Posterior cingulate gyrus (tissue), 11 donors: ENCODE measurements around the gene SETD4.
"Not testable (repeated sequence)": the region's sequence is repeated elsewhere in the genome, so short reads cannot be mapped to it uniquely, and the experiment has no call there.

Experiments used
- DNase-seq, 10 donors: peaks; one replicate each; pipeline versions ENCODE4 v3.0.0 to v3.0.0-alpha.2; 2020 to 2021; ENCODE audit warnings: mixed read lengths in 3 of 10
- intact Hi-C: fragments of 100-400 bp; cut with DNase I; formaldehyde crosslinking; loops from one replicate; pipeline ENCODE4 v1.15.1; 2023

Gene SETD4, protein sequence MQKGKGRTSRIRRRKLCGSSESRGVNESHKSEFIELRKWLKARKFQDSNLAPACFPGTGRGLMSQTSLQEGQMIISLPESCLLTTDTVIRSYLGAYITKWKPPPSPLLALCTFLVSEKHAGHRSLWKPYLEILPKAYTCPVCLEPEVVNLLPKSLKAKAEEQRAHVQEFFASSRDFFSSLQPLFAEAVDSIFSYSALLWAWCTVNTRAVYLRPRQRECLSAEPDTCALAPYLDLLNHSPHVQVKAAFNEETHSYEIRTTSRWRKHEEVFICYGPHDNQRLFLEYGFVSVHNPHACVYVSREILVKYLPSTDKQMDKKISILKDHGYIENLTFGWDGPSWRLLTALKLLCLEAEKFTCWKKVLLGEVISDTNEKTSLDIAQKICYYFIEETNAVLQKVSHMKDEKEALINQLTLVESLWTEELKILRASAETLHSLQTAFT

DNA sequence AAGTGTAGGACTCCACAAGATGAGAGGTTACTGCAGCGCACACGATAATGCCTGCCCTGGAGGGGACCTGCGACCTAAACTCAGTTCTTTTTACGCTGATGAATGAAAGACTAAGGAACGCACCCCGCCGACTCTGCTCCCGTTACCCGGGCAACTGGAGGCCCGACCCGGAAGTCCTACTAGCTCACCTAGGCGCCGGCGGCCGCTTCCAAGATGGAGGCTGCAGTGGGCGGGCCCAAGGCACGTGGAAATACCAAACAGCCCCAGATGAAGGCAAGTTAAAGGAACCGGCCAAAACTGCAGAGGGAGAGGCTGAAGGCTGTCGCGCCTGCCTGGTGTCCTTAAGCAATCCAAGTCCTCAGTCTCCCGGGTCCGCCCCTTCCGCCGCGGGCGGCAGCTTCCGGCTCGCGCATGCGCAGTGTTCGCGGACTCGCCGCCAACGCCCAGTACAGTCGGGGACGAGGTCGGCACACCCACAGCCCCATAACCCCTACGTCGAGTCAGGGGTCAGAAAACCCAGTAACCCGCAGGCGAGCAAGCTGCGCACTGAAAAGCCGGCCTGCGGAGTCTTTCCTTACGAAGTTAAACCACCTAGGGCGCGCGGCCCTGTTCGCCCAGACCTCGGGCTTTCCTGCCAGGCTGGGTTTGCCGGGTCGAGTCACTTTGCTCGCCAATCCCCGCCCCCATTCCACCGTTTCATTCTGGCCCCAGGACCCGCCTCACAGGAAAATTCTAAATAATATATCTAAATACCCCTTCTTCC lies at the start of gene SETD4:
TSS of gene SETD4 (minus strand) at position 368 of the 763 bp plus-strand sequence. CDS start 1,638 bp downstream, outside the sequence.
- DNase-seq: peak; percentile 91 to 99 (median 94)
- intact Hi-C loops: loop anchor here (5.0 kb wide), 1 partner anchor 47 kb away; no protein-coding TSS in a partner anchor

DNA sequence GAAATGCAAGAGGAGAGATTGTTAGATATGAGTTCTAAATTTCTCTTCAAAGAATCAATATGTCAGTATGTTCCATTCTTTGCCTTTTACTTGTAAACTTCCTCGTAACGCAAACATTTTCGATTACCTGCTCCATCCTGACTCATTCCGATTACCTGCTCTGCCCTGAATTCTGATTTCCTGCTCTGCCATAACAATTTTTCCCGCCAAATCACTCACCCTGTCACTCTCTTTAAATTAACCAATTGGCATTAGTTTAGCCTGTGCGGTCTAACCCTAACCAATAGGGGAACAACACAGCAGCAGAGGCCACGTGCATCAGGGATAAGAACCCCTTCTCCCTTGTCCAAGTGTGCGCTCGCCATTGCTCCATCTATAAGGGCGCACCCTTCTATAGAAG lies 49.5 kb upstream of the SETD4 start:
- no peak for DNase-seq
- intact Hi-C loops: loop anchor here (5.0 kb wide), 1 partner anchor 48 kb away; the partner anchor contains the start of gene SETD4

DNA sequence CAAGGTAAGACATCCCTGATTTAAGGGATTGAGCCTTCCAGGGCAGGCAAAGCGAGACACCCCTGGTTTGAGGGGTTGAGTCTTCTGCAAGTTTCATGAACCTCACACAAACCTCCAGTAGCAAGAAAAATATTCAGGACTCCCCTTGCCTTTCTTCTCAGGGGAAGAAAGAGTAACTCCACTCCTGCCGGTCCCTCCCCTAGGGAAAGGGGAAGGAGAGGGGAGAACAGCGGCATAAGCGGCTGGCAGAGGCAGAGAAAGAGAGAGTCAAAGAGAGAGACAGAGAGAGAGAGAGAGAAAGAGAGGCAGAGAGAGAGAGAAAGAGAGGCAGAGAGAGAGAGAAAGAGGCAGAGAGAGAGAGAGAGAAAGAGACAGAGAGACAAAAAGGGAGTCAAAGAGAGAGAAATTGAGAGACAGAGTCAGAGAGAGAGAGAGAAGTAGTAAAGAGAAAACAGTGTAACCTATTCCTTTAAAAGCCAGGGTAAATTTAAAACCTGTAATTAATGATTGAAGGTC lies 45.1 kb upstream of the SETD4 start:
- intact Hi-C loops: loop anchor here (5.0 kb wide), 1 partner anchor 43 kb away; the partner anchor contains the start of gene SETD4
- DNase-seq: no peak

DNA sequence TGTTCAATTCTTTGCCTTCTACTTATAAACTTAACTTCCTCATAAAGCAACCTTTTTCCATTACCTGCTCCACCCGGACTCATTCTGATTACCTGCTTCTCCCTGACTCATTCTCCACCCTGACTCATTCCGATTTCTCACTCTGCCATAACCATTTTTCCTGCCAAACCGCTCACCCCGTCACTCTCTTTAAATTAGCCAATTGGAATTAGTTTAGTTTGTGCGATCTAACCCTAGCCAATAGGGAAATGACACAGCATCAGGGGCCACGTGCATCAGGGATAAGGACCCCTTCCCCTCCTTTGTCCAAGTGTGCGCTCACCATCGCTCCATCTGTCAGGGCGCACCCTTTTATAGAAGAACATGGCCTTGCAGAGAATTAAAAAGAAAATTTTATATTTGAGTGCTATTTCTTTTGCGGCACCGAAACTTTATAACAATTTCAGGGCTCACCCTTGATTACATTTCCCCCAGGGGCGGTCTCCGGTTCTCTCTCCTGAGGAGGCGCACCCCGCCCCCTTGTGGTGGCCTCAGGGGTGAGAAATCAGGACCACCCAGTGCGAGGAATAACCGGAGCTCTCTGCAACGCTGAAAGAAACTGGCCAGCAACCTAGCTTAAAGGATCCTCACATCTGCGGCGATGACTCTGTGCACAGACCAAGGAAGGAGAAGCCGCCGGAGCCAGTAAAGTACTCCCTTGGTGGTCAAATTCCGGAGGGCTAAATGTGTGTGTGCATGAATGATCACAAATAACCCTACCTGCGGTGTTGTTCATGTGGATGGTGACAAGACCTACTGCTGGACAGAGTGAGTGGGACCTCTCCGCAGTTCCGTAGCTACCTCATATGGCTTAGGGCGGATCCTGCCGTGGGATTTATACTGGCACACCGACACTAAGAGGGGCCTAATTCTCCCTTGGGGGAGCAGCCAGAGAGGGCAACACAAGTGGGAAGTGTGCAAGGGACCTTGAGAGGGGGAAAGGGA lies 44.3 kb upstream of the SETD4 start:
- intact Hi-C loops: loop anchor here (5.0 kb wide), 1 partner anchor 42 kb away; the partner anchor contains the start of gene SETD4
- DNase-seq: peak; percentile 51 to 96 (median 78)

DNA sequence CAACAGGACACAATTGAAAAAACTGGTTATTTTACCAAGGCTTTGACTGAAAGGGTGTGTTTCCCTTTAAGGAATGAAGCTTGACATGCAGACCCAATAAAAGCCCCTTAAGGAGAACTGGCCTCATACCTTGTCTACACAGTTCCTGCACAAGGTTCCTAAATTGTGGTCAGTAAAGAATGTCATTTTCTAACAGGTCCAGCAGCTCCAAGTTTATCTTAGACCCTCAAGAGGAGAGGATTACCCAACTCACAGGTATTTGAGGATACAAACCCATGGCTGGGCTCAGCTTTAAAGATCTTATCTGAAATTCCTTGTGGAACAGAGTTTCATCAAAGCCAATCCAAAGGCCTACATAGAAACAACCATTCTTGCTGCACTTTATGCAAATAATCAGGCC lies 43.1 kb upstream of the SETD4 start:
- intact Hi-C loops: no loop called here

DNA sequence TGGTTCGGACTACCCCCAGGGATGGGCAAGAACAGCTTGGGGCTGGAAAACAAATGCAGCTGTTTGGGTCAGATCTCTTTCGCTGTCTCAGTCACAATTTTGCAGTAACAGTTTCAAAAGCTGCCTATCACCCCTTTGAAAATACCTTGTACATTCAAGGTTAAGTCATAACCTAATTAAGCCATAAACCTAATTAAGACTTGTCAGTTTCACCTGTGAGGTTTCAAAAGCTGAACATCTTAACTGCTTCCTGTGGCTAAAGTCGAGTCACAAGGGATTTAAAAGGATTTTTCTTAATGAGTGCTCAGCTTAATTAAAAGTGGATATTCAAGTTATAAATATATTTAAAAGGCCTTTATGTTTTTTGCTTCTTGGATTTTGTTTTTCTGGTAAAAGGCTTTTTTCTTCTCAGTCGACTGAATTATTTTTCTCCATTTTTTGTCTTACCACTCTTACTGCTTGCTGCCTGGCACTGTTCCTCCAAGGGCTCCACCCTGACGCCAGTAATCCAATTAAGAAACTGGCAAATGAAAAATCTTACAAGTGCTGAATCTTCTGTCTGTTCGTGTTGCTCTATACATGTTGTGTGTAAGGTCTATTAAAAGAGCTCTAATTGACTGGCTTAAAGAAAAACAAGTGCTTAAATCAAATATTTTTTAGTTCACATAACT lies 40.8 kb upstream of the SETD4 start:
- intact Hi-C loops: no loop called here
- DNase-seq: no peak

More for the DNA sequence above, 43.1 kb upstream of the SETD4 start:
- no peak for DNase-seq

DNA sequence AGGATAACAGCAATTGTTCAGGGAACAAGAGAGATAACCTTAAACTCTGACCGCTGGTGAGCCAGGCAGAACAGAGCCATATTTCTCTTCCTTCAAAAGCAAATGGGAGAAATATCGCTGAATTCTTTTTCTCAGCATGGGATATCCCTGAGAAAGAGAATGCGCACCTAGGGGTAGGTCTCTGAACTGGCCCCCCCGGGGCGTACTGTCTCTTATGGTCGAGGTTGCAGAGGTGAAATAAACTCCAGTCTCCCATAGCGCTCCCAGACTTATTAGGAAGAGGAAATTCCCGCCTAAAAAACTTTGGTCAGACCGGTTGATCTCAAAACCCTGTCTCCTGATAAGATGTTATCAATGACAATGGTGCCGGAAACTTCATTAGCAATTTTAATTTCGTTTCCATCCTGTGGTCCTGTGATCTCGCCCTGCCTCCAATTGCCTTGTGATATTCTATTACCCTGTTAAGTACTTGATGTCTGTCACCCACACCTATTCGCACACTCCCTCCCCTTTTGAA lies 39.4 kb upstream of the SETD4 start:
- intact Hi-C loops, DNase-seq: not testable (repeated sequence)

DNA sequence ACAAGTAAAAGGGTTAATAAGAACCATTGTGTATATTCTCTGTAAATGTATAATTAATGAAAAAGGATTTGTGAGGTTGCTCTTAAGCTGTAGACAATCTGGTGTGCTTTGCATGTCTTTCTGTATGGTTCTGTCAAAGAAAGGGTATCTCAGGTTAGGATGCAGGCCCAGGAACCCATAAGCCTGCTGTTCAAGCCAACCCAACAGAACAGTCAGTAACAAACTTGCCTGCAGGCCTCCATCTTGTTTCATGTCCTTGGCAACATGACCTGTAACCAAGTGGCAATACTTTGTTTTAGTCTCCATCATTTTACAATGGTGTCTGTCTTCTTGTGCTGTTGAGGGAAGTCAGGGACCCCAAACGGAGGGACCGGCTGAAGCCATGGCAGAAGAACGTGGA lies 38.7 kb upstream of the SETD4 start:
- no peak for DNase-seq
- intact Hi-C loops: no loop called here

DNA sequence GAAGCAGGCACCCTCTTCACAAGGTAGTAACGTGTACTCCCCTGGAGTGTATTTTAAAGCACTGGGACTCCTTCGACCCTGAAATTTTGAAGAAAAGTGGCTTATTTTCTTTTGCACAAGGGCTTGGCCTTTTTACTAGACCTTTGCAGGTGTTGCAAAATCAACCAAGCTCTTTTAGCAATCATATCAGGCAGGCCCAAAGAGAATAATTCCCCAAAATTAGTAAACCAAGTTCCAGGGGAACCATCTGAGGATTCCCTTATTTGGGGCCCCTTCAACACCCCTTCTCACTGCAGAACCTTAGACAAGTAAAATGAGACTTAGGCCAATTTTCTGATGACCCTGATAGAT lies 37.8 kb upstream of the SETD4 start:
- intact Hi-C loops: no loop called here
- no peak for DNase-seq

DNA sequence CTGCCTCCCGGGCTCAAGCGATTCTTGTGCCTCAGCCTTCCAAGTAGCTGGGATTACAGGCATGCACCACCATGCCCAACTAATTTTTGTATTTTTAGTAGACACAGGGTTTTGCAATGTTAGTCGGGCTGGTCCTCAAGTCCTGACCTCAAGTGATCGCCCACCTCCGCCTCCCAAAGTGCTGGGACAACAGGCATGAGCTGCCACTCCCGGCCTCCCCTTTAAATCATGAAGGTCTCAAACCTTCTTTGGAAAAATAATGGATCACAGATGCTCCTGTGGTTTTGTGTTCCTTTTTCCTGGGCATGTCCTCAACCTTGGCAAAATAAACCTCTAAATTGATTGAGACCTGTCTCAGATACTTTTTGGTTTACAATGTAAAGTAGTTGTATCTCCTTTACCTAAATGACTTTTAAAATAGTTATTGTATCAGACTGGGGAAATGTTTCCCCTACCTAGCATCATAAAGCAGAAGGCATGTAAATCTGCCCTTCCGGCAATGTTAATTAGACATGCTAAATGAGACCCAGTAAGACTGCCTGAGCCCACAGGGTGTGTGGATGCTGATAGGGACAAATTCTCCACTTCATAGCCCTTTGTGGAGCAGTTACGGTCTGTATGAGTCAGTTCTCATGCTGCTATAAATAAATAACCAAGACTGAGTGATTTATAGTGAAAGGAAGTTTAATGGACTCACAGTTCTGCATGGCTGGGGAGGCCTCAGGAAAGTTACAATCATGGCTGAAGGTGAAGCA lies 37.3 kb upstream of the SETD4 start:
- DNase-seq: no peak
- intact Hi-C loops: no loop called here

DNA sequence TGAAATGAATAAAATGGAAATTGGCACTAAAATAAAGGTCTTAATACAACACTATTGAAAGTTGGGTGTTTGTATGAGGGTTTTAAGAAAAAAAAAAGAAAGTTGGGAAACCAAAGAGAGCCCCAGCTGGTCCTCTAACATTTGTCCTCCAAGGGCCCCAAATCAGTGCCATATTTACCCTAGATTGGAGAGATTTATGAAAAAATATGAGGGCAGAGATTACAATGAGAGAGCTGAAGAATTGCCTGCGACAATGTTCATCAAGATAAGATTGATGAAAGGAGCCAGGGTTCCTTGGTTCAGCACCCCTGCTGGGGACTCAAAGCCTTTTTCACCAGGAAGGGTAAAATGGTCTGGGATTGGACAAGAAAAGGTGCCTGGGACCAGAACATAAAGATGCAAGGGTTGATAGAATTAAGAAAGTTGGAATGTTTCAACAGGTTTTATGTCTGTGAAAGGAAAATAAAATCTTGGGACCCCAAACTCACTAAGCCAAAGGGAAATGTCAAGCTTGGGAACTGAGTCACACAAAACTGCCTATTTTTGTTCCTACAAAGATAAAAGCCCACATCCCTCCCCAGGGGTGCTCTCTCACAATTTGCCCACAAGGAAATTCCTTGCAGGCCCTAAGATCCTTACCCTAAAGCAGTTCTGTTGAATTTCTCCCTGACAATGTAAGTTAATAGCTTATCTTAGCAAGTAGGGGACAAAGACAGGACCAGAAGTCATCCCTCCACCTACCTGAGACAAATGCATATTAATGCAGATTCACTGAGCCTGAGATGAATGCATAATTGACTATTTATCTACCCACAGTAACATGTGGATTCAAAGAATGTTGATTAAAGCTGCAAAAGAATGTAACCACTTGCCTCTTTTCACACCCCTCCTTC lies 36.3 kb upstream of the SETD4 start:
- intact Hi-C loops: no loop called here
- no peak for DNase-seq

DNA sequence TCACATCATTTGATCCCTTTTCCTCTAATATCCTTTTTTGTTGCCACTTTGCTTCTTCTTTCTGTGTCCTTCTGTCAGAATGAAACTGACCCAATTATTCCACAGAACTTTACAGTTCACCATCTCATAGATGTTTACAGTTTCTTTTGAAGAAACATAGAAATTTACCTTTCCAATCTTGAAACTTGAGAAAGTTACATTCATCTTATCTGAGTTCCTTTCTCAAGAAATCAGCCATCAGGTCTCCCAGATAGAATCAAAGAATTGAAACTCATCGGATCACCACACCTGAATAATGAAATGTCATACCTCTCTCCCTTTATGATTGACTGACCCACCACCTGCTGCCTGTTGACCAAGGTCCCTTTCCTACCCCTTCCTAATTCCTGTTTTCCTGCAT lies 33.2 kb upstream of the SETD4 start:
- intact Hi-C loops: no loop called here
- DNase-seq: no peak

DNA sequence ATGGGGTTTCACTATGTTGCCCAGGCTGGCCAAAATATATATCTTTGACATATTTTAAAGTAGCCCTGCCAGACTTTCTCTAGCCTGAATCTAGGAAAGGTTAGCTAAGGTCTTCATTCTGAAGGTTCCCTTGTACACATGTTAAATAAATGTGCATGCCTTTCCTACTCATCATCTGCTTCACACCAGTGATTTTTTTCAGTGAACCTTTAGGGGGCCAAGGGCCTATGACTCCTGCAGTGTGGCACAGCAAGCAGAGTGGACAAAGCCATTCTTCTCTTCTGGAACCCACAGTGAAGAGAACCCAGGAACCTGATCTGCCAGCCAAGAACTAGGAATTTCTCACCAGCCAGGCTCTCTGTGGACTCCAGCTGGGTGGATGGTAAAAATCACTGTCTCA lies 32.4 kb upstream of the SETD4 start:
- no peak for DNase-seq
- intact Hi-C loops: no loop called here

DNA sequence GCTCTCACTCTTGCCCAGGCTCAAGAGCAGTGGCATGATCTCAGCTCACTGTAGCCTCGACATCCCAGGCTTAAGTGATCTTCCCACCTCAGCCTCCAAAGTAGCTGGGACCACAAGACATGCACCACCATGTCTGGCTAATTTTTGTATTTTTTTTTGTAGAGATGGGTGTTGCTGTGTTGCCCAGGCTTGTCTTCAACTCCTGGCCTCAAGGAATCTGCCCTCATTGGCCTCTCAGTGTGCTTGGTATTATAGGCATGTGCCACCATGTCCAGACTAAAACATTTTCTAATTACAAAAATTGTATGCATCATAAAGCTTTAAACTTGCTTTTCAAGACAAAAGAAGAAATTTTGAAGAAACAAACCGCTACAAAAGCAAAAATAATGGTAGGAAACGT lies 29.6 kb upstream of the SETD4 start:
- intact Hi-C loops: no loop called here
- no peak for DNase-seq

DNA sequence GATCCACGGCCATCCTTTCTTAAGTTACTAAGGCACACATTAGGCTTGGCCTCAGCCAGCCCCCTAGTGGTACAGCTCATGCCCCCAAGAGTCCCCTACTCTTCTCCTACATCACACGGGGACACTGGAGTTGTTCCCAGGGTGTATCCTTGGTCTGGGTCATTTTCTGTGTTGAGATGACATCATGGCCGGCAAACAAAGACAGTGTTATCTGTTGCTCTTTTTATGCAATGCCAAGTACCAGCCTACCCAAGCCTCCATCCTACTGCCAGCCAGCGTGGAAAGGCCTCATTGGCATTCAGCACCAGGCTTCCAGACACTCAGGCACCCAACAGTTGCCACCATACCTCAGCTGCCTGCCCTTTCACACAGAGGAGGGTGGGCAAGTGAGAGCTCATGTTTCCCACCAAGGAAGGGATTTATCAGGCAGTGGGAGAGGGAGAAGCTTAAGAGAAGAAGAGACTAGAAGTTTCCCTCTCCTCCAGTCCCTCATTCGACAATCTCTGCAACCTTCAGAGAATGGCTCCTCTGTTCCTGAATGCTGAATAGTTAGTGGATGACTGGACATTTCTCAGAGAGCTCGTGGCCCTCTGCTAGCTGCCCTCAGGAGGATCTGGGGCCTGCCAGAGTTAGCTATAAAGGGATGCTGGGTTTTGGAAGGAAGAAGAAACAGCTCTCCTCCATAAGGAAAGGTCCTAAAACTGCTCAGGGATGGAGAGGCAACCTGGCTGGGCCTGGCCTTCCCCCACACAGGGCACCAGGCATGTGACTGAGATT lies 27.2 kb upstream of the SETD4 start:
- intact Hi-C loops: no loop called here

DNA sequence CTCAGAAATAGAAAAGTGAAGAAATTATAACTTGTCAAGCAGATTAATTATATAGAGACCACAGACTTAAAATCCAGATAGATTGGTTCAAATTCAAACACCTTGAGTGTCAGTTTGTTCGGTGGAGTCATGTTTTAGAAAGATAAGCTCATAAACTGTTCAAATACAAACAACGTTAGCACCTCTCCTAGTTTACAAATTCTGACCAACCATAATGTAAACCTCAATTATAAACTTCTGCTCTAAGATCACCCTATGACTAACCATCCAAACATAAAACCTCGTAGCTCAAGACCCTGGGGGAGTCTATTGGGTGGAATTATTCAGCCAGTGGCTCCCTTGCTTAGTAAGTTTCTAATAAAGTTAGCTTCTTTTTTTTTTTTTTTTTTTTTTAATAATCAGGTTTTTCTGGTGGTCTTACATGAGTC lies 21.9 kb upstream of the SETD4 start:
- no peak for DNase-seq
- intact Hi-C loops: no loop called here

More for the DNA sequence above, 27.2 kb upstream of the SETD4 start:
- DNase-seq: peak; percentile 60 to 97 (median 82)

DNA sequence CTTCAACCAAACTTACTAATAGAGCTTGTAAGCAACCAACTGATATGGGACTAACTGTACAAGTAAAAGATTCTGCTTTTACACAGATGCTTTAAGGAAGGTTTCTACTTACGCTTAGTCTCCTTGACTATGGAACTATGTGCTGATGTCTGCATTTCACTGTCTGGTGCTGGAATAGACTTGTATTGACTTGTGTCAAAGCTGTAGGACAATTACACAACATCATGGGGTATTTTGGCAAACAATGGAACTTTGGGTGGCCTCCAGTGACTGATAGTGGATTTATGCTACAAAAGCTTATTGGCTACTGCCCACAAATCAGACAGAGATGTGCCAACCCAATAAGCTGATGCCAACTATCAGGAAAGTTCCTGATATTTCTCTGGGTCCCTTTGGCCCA lies 20.1 kb upstream of the SETD4 start:
- intact Hi-C loops: no loop called here
- no peak for DNase-seq
